ENCODE results near the gene OOSP1.
"Not testable (repeated sequence)": the region's sequence is repeated elsewhere in the genome, so short reads cannot be mapped to it uniquely, and the experiment has no call there.

The OOSP1 gene

DNA sequence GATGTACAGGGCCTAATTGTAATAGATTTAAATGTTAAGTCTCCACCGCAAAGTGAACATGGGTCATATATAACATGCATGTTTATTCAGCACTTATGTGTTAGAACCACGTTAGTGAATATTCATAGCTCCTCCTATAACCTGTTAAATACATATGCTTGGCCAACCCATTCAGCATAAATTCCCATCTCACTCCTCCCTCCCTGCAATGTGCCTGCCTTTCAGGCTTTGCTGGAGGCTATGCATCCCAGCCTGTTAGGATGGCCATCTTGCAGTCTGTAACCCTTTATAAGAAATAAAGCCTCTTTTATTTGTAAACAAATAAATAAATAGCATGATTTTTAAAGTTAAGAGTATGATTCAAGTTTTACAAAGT, 23.9 kb downstream of the OOSP1 start:
- no peak for DNase-seq

- DNase-seq = no peak
Measured at GRCh38 chr11:59963733-59964132, 25.5 kb downstream of the OOSP1 start, which contains the start of gene OOSP4A. Gene OOSP4A, plus strand, starts transcription at chr11:59964033. Its CDS starts 0 bp downstream, at chr11:59964033.

GRCh38 chr11:59965424-59965823, 27.2 kb downstream of the OOSP1 start:
- DNase-seq = no peak

- DNase-seq = no peak
Measured at GRCh38 chr11:59966201-59966600, 28.0 kb downstream of the OOSP1 start.

DNA sequence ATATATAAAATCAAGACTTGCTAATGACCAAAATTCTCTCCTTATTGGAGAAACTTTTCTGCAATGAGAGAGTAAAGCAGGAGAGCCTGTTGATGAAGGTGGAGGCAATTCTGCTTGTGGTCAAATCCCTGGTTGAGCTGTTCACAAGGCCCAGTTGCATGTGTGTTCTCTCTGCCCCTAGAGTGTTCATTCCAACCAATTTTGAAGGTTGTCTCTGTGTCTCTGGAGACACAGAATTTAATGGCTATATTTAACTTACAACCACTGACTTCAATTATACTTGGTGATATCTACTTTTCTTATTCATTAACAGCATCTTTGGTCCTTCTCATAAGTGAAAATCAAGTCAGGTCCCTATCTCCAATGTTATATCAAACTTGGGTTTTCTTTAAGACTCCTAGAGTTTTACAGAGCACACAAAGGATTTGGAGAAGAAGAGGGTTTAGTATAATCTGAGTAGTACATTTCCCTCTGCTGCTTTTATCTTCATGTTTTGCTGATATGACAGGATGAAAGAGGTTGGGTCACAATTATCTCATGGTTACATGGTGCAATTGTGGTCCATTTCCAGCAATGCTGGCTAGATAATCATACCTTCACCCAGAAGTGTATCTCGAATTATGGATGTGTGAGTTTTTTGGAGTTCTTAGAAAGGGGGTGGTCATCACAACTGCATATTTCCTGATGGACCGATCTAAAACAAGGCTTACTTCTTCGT, 29.6 kb downstream of the OOSP1 start:
- no peak for DNase-seq

- no peak for DNase-seq
Measured at GRCh38 chr11:59968395-59968783, 30.2 kb downstream of the OOSP1 start.

DNA sequence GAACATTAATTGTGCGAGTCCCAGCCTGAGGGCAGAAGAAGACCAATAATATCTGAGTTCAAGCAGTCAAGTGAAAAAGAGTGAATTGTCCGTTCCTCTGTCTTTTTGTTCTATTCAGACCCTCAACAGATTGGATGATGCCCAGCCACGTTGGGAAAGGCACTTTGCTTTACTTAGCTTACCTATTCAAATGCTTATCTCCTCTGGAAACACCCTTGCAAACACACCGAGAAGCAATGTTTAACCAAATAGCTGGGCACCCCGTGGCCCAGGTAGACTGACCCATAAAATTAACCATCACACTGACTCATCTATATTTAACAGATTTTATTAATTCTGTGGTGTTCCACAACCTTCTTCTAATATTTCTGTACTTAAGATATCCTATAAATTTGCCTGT, 34.9 kb downstream of the OOSP1 start:
- no peak for DNase-seq

- no peak for DNase-seq
Measured at GRCh38 chr11:59981106-59981770, 43.0 kb downstream of the OOSP1 start.

DNA sequence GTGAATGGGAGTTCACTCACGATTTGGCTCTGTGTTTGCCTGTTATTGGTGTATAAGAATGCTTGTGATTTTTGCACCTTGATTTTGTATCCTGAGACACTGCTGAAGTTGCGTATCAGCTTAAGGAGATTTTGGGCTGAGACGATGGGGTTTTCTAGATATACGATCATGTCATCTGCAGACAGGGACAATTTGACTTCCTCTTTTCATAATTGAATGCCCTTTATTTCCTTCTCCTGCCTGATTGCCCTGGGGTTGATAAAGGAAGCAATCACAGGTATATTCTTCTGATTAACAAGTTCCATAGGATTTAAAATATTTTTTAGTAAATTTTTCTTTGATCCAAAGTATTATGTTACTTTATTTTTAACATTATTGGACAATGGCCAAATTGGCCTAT, 43.8 kb downstream of the OOSP1 start:
- not testable (repeated sequence) for DNase-seq

- DNase-seq = no peak
Measured at GRCh38 chr11:59983212-59983611, 45.0 kb downstream of the OOSP1 start.

DNA sequence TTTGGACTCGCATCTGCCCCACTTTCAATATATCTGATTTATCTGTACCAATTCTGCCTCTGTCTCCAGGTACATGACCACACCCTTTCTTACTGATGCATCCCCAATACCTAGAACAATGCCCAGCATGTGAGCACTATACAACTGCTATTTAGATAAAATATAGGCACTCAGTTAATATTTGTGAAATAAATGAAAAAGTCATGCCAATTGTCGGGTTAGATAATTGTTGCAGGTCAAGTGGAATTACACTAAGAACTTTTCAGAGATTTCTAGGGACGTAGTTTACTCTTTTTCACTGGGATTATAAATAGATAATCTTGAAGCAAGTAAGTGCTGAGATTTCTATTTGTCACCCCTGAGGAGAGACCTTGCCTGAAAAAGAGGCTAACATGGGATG, 46.1 kb downstream of the OOSP1 start:
- no peak for DNase-seq

DNA sequence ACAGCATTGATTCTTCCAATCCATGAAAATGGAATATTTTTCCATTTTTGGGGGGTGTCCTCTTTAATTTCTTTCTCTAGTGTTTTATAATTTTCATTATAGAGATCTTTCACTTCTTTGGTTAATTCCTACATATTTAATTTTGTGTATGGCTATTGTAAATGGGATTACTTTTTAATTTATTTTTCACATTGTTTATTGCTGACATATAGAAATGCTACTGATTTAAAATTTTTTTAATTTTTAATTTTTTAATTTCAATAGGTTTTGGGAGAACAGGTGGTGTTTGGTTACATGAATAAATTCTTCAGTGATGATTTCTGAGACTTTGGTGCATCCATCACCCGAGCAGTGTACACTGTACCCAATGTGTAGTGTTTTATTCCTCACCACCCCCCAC, 52.2 kb downstream of the OOSP1 start:
- no peak for DNase-seq

DNA sequence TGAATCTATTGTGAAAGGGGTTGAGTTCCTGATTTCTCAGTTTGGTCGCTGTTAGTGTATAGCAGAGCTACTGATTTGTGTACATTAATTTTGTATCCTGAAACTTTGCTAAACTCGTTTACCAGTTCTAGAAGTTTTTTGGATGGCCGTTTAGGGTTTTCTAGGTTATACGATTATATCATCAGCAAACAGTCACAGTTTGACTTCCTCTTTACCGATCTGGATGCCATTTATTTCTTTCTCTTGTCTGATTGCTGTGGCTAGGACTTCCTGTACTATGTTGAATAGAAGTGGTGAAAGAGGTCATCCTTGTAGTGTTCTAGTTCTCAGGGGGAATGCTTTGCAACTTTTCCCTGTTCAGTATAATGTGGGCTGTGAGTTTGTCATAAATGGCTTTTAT, 54.2 kb downstream of the OOSP1 start:
- no peak for DNase-seq

DNA sequence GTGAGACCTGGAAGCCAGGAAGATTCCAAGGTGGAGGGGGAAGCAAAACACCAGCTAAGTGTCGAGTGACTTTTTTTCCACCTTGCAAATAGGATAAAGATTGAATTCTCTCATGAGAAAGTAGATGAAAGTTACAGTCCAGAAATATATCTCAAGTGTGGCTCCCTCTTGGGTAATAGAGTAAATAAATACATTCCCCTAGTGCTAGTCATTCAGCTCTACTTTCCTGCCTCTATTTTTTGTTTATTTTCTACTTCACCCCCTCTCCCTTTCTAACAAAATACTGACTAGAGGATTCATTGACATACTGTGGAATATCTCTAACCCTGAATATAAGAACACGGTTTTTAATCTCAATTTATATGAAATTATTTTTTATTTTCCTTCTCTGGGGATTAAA, 59.6 kb downstream of the OOSP1 start:
- no peak for DNase-seq

GRCh38 chr11:59999691-60000090, 61.5 kb downstream of the OOSP1 start:
- DNase-seq = no peak

GRCh38 chr11:60003729-60004128, 65.5 kb downstream of the OOSP1 start:
- no peak for DNase-seq

DNA sequence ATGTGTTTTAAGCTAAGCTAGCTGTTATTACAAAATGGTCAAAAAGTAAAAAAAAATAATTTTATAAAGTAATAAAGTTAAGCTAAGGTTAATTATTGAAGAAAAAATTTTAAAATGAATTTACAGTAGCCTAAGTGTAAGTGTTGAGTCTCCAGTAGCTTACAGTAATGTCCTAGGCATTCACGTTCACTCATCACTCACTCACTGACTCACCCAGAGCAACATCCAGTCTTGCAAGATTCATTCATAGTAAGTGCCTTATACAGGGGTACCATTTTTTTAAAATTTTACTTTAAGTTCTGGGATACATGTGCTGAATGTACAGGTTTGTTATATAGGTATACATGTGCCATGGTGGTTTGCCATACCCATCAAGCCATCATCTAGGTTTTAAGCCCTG, 67.1 kb downstream of the OOSP1 start:
- DNase-seq = peak; percentile 24

Data from NCI-H226 (cell line).